GM18873 (cell line): Measurements from ENCODE around the gene VMP1.
"Not testable (repeated sequence)": the region's sequence is repeated elsewhere in the genome, so short reads cannot be mapped to it uniquely, and the experiment has no call there.

Source experiments
- ATAC-seq: cut with Tn5 transposase; IDR thresholded peaks from one replicate; pipeline ENCODE4 v1.9.1; 2021; ENCODE audit warnings: mild to moderate bottlenecking, moderate library complexity, moderate number of reproducible peaks; ENCODE audit not compliant: unreplicated experiment, low FRiP score

Gene VMP1

GRCh38 chr17:59775786-59776350 is 68.4 kb downstream of the VMP1 start:
- ATAC-seq, result no peak

- no peak for ATAC-seq
These were observed 69.1 kb downstream of the VMP1 start for GRCh38 chr17:59776577-59776976.

GRCh38 chr17:59777033-59777432 is 69.6 kb downstream of the VMP1 start:
- ATAC-seq, result no peak

- ATAC-seq, result no peak
These were observed 71.5 kb downstream of the VMP1 start for GRCh38 chr17:59778996-59779395.

- ATAC-seq, result no peak
These were observed 72.1 kb downstream of the VMP1 start for GRCh38 chr17:59779521-59779920.

- ATAC-seq, result not testable (repeated sequence)
These were observed 73.1 kb downstream of the VMP1 start for GRCh38 chr17:59780548-59780947.

- ATAC-seq, result no peak
These were observed 76.0 kb downstream of the VMP1 start for GRCh38 chr17:59783221-59784047.

- ATAC-seq, result no peak
These were observed 77.8 kb downstream of the VMP1 start for GRCh38 chr17:59785091-59785799.

GRCh38 chr17:59786213-59786535 is 78.7 kb downstream of the VMP1 start:
- ATAC-seq, result no peak

- peak; percentile 77 for ATAC-seq
These were observed 79.3 kb downstream of the VMP1 start for GRCh38 chr17:59786536-59787319.

- not testable (repeated sequence) for ATAC-seq
These were observed 82.4 kb downstream of the VMP1 start for GRCh38 chr17:59789849-59790248.

- ATAC-seq, result not testable (repeated sequence)
These were observed 83.0 kb downstream of the VMP1 start for GRCh38 chr17:59790418-59790817.

- ATAC-seq, result no peak
These were observed 83.5 kb downstream of the VMP1 start for GRCh38 chr17:59790910-59791309.

GRCh38 chr17:59791603-59792457 is 84.4 kb downstream of the VMP1 start:
- ATAC-seq, result no peak

GRCh38 chr17:59792458-59792823 is 85.0 kb downstream of the VMP1 start:
- not testable (repeated sequence) for ATAC-seq

- ATAC-seq, result no peak
These were observed 85.8 kb downstream of the VMP1 start for GRCh38 chr17:59793205-59793604.

- ATAC-seq, result no peak
These were observed 88.7 kb downstream of the VMP1 start for GRCh38 chr17:59796138-59796537.

- ATAC-seq, result no peak
These were observed 89.3 kb downstream of the VMP1 start for GRCh38 chr17:59796785-59797205.

- ATAC-seq, result no peak
These were observed 90.7 kb downstream of the VMP1 start for GRCh38 chr17:59798111-59798510.

GRCh38 chr17:59800530-59800942 is 93.1 kb downstream of the VMP1 start:
- ATAC-seq, result no peak
